Stimulated activated CD8-positive, alpha-beta memory T cell treated with anti-CD3 and anti-CD28 coated beads, Interleukin-12 subunit alpha, Interleukin-12 subunit beta, amount 100 ng/mL, for 24 hours (primary cell): ENCODE measurements around the gene CYP4A22.
"Not testable (repeated sequence)": the region's sequence is repeated elsewhere in the genome, so short reads cannot be mapped to it uniquely, and the experiment has no call there.

Experiments used
- DNase-seq: peaks from one replicate; pipeline ENCODE4 v3.0.0-alpha.2; 2020; ENCODE audit errors: extremely low read depth

CYP4A22 gene

DNA sequence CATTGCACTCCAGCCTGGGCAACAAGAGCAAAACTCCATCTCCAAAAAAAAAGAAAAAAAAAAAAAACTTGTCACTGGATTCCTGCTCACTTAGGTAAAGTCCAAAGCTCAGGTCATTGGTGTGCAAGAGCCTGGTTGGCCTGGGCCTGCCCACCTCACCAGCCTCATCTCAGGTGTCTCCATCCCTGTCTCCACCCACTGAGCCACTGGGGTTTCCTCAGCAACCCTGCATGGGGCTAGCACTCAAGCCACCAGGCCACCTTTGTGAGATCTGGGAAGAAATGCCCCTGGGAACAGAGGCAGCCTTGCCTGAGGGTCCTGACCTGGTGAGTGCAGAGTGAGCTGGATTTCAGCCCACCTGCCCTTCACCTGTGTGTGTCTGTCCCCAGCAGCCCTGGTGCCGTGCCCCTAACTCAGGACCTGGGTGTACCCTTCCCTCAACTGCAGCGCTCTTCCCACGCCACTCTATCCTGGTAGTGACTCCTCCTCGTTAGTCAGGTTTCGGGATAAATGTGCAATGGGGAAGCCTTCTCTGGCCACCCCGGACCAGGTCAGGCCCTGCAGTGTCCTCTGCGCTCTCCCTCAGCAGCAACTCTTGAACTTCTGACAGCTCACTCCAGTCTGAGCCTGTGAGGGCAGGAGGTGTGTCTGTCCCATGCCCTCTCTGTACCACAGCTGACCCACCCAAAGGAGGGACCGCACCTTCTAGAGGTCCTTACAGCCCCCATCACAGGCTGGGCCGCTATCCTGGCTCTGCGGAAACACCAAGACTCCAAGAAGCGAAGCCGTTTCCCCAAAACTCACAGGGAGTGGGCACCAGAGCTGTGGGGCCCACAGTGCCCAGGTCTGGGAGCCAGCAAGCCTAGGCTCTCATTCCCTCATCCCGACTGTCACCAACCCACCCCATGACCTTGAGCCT is 49.3 kb downstream of the CYP4A22 start:
- DNase-seq = no peak

- DNase-seq = no peak
These were observed 50.1 kb downstream of the CYP4A22 start for GRCh38 chr1:47187231-47187925.

DNA sequence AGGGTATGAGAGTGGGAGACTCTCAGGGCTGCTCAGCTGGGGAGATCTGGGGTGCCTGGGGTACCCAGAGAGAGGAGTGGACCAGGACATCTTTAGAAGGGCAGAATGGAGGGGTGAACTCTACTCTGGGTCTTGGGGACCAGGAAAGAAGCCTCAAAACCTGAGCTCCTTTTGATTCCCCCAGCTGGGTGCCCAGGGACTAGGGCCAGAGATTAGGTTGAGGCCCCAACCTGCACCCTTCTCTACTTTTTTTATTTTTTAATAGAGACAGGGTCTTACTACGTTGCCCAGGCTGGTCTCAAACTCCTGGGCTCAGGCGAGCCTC is 50.6 kb downstream of the CYP4A22 start:
- DNase-seq = no peak

DNA sequence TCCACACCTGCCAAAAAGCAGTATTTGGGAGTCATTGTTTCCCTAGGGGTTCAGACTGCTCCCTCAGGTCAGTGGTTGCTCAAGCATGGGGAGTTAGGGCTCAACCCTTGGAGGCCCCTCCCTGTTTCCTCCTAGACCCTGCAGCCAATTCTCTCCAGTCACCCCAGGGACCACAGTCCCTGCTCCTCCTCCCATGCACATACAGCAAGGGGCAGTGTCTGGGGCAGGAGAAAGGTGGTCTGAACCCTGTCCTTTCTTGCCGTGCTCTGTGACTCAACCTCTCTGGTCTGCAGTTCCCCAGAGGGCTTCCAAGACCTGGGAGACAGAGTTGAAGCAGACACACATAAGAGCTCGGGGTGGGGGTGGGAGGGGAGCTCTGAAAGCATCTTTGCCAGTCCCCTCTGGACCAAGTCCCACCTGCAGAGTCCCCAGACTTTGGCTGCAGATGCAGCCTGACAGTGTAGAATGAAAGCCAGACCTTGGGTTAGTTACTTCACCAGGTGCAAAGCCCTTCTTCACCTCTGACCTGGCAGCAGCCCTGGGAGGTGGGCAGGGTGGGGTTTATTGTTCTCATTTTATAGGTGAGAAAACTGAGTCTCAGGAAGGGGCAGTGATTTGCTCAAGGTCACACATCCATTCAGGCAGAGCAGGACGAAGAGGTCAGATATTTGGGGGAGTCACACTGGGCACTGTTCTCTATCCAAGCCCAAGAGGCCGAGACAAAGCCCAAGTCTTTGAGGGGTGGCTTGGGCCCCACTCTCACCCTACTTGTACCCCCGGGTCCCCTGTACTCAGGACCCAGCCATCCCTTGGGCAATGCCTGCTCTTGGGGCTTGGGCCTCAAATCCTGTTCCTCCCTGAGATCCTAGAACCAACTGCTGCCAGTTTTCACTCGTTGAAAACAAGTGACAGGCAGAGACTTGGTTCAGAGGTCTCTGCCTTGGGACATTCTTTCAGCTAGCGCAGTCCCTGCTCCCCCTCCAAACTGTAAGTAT is 51.8 kb downstream of the CYP4A22 start:
- DNase-seq = no peak

DNA sequence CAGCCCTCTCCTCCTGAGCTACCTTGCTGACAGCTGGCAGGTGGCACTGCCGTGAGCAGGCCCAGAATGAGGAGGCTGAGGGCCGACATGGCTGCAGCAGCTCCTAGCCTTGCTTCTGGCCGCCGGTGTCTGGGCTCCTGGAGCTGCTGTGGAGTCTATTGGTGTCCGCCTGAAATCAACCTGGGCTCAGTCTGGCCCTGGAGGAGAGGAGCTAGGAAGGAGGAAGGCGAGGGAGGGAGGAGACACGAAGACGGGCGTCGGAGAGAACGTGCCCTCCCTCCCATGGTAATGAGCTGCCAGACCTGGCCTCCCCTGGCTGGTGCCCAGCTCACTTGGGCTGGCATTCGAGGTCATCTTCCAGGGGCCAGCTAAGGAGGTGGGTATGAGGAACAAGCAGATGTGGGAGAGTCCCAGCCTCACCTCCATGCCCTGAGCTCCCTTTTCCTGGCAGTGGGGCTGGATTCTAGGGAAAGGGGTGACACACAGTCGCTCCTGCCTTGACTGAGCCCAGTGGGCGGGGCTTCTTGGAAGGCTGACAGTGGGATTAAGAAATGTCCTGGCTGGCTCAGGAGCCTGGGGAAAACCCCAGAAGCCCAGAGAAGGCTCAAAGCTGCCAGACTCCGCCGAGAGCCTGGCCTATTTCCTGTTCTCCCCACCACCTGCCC is 52.7 kb downstream of the CYP4A22 start, which contains the start of gene PDZK1IP1:
PDZK1IP1 (minus strand) TSS at position 193 of the 665 bp plus-strand sequence; CDS start at position 89, 104 bp downstream.
- DNase-seq = no peak

- no peak for DNase-seq
These were observed 53.2 kb downstream of the CYP4A22 start for GRCh38 chr1:47190509-47190855.

DNA sequence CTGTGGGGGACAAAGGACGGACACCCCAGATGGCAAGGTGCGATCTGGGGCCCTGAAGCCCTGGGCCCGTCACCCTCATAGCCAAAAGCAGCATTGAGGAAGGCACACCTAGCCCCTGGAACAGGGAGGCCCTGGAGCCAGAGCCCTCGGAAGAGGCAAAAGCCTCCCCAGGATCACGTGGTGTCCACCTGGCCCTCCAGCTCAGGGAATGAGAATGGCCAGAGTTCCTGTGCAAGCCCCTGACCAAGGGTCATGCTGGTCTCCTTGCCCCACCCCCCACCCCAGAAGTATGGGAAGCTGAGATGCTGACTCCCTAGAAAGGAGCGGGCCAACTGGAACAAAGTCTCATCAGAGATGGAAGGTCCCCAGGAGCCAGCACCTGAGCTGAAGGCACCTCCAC is 53.6 kb downstream of the CYP4A22 start:
- no peak for DNase-seq

DNA sequence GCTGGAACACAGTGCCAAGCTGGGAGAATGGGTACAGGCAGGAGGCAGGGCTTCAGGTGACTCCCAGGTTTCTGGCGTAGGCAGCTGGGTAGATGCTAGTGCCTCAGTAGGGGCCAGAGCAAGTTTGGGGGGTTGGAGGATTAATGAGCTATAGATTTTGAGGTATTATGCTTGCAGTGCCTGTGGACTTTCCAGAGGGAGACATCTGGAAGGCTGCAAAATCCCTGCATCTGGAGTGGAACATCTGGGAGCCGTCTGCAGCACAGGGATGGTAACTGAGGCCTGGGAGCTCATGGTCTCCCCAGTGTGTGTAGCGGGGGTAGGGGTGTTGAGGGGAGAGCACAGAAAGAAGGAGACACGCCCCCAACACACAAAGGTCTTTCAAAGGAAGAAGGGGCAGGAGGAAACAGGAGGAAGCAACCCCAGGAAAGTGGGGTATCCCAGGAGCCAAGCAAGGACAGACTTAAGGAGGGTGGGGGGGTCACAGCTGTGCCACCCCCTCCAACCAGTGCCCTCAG is 54.8 kb downstream of the CYP4A22 start:
- DNase-seq = no peak

DNA sequence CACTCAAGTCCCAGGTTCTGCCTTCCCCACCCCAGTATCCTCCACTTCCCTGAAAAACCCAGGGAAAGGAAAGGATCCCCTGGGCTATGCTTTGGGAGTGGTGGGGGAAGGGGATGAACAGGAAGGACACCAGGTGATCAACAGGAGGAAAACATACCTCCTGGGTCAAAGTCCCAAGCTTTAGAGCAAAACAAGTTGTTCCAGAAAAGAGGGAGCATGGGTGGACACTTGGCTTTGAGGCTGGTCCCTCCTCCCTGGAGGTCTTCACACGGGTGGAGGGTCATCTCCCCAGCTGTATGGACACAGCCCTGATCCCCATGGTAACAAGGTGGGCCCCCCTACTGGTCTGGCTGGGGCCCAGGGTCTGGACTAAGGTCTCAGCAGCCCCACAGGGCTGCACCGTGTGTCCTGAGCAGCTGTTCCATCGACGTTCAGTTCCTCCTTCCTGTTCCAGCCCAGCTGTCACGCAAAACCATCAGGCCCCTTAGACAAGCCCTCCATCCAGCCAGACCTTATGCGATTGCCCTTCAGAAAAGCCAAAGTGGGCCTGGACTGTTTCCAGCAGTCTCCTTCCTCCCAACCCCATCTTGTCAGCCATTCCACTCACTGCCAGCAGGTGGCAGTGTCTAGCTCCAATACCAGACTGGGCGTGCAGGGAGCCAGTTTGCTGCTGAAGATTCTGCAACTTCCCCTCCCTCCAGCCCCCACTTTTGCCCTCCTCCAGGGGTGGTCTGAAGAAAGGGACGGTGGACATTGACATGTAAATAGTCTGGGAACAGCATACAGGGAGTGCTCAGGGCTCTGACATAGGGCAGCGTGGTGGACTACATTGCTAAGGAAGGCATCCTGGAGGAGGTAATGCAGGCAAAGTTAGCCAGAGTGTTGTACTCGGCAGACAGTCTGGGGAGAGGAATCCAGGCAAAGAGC is 55.5 kb downstream of the CYP4A22 start:
- DNase-seq = peak; percentile 21

- DNase-seq = not testable (repeated sequence)
These were observed 56.3 kb downstream of the CYP4A22 start for GRCh38 chr1:47193496-47193895.

- no peak for DNase-seq
These were observed 57.1 kb downstream of the CYP4A22 start for GRCh38 chr1:47194311-47194710.

- not testable (repeated sequence) for DNase-seq
These were observed 58.7 kb downstream of the CYP4A22 start for GRCh38 chr1:47195981-47196380.

DNA sequence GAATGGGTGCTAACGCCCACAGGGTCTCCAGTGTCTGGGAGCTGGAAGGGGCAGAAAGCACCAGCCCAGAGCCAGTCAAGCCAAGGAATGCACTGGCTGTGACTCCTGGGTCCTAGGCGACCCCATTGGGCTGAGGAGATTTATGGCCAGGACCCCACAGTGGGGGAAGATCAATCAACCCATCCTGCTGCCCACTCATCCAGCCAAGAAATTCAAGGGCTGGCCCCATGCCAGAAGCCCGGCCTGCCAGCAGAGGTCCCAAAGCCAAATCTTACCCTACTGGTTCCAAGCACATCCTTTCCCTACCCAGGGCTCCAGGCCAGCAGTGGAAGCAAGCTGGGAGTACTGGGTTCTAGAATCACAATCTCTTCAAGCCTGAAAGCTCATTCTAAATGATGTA is 59.4 kb downstream of the CYP4A22 start:
- DNase-seq = no peak

DNA sequence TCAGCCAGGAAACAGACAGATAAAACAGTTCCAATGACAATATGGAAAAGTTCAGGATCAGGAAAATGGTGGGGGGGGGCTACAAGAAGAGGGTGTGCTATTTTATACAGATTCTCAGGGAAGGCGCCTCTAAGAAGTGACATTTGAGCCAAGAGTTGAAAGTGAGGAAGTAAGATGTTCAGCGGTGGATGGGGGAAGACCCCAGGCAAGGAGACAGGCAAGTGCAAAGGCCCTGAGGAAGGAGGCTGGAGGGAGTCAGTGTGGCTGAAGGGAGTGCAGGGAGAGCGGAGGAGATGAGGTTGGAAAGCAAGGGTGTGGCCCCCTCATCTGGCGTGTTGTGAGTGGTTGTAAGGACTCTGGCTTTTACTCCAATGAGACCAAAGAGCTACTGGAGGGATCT is 61.0 kb downstream of the CYP4A22 start:
- DNase-seq = no peak
